GM23338 (cell line): ENCODE measurements around the gene BNIP2. TPM values are rescaled to one million over a fixed set of nuclear protein-coding genes. Genes with fewer than 3 reads are reported as not detected.

Source experiments
- ATAC-seq: fragments of 200-7000 bp; cut with Tn5 transposase; 3 replicates; pipeline ENCODE4 v1.9.1; 2020
- DNase-seq: peaks from one replicate; pipeline ENCODE4 v3.0.0-alpha.2; 2015; ENCODE audit warnings: low spot score
- H2AFZ ChIP-seq: fragments of 200-600 bp; sonication (generic); 2 replicates; pipeline ENCODE4 v1.8.0; 2016; ENCODE audit warnings: antibody characterized with exemption, mild to moderate bottlenecking, moderate library complexity
- H3F3A ChIP-seq: fragments of 200-600 bp; sonication (generic); replicated peaks from 2 replicates; pipeline ENCODE4 v1.8.0; 2017; ENCODE audit warnings: antibody characterized with exemption, mixed run types, low read depth
- H3K27ac ChIP-seq: fragments of 200-600 bp; sonication (generic); 2 replicates; pipeline ENCODE4 v1.6.1; 2016; ENCODE audit warnings: low read depth
- H3K27me3 ChIP-seq: fragments of 200-600 bp; sonication (generic); 2 replicates; pipeline ENCODE4 v1.8.0; 2016; ENCODE audit warnings: mild to moderate bottlenecking, mixed run types, moderate library complexity; ENCODE audit not compliant: insufficient read depth
- H3K36me3 ChIP-seq: fragments of 200-600 bp; sonication (generic); 2 replicates; pipeline ENCODE4 v1.8.0; 2016; ENCODE audit warnings: mild to moderate bottlenecking; ENCODE audit not compliant: insufficient read depth
- H3K4me1 ChIP-seq: fragments of 200-600 bp; sonication (generic); 2 replicates; pipeline ENCODE4 v1.8.0; 2016; ENCODE audit warnings: mild to moderate bottlenecking, moderate library complexity; ENCODE audit not compliant: insufficient read depth
- H3K4me2 ChIP-seq: fragments of 200-600 bp; sonication (generic); 2 replicates; pipeline ENCODE4 v1.7.1; 2017; ENCODE audit warnings: mixed run types
- H3K4me3 ChIP-seq: fragments of 200-600 bp; sonication (generic); 2 replicates; pipeline ENCODE4 v1.6.1; 2016; ENCODE audit warnings: mixed run types
- H3K79me2 ChIP-seq: fragments of 200-600 bp; sonication (generic); replicated peaks from 2 replicates; pipeline ENCODE4 v1.8.0; 2017; ENCODE audit warnings: mild to moderate bottlenecking; ENCODE audit not compliant: insufficient read depth
- H3K9me2 ChIP-seq: fragments of 200-600 bp; sonication (generic); 2 replicates; pipeline ENCODE4 v1.8.0; 2017; ENCODE audit not compliant: insufficient read depth
- H4K20me1 ChIP-seq: fragments of 200-600 bp; sonication (generic); replicated peaks from 2 replicates; pipeline ENCODE4 v1.8.0; 2017; ENCODE audit warnings: mild to moderate bottlenecking; ENCODE audit not compliant: insufficient read depth
- H3K27ac Mint-ChIP-seq: 2 replicates; pipeline ENCODE4 v1.8.0; 2020; ENCODE audit warnings: inconsistent platforms, mild to moderate bottlenecking, moderate library complexity, mixed read lengths
- H3K27me3 Mint-ChIP-seq: 3 replicates; pipeline ENCODE4 v1.8.0; 2022; ENCODE audit warnings: low read depth, mild to moderate bottlenecking, moderate library complexity, mixed read lengths, inconsistent platforms; ENCODE audit not compliant: insufficient read depth, poor library complexity
- H3K36me3 Mint-ChIP-seq: 3 replicates; pipeline ENCODE4 v1.8.0; 2021; ENCODE audit warnings: low read depth, mild to moderate bottlenecking, inconsistent platforms, moderate library complexity, mixed read lengths
- H3K4me1 Mint-ChIP-seq: 3 replicates; pipeline ENCODE4 v1.8.0; 2020; ENCODE audit warnings: mild to moderate bottlenecking, inconsistent platforms, mixed read lengths
- H3K4me3 Mint-ChIP-seq: 3 replicates; pipeline ENCODE4 v1.8.0; 2021; ENCODE audit warnings: moderate library complexity, mild to moderate bottlenecking, inconsistent platforms, mixed read lengths
- H3K9me3 Mint-ChIP-seq: 3 replicates; pipeline ENCODE4 v1.8.0; 2020; ENCODE audit warnings: moderate library complexity, mild to moderate bottlenecking, inconsistent platforms, mixed read lengths
- CREB1 ChIP-seq: fragments of 250-450 bp; sonication (Bioruptor Pico); IDR thresholded peaks from 2 replicates; pipeline ENCODE4 v1.5.0; 2020; ENCODE audit warnings: low read depth, mild to moderate bottlenecking, moderate library complexity
- EZH2phosphoT487 ChIP-seq: fragments of 200-600 bp; sonication (generic); IDR thresholded peaks from one replicate; pipeline ENCODE4 v1.8.1; 2018; ENCODE audit warnings: antibody characterized with exemption; ENCODE audit not compliant: unreplicated experiment
- JUNB ChIP-seq: IDR thresholded peaks from one replicate; pipeline ENCODE4 v1.6.1; 2016; ENCODE audit warnings: antibody characterized with exemption; ENCODE audit not compliant: unreplicated experiment
- NANOG ChIP-seq: IDR thresholded peaks from 2 replicates; pipeline ENCODE4 v1.6.1; 2016; ENCODE audit warnings: antibody characterized with exemption, borderline replicate concordance
- ZNF114 ChIP-seq: fragments of 250-450 bp; sonication (Bioruptor Pico); IDR thresholded peaks from 2 replicates; pipeline ENCODE4 v1.5.0; 2020; ENCODE audit warnings: mild to moderate bottlenecking, moderate library complexity
- polyA plus RNA-seq: library from polyadenylated mRNA; unstranded; fragments of >200 nt; fragmentation: Nextera tagmentation; extraction: Ambion mirVana; gene quantifications from 2 replicates; pipeline ENCODE4 v1.2.1, GENCODE V29; 2016
- total RNA-seq: library from RNA; depleted of rRNA; stranded (reverse); fragments of >200 nt; shearing (Covaris generic); gene quantifications from 2 replicates; pipeline ENCODE4 v1.2.3, GENCODE V29; 2014
- TF ChIP-seq, protein P1 (sequence below): fragments of 250-450 bp; sonication (Bioruptor Pico); IDR thresholded peaks from 2 replicates; pipeline ENCODE4 v1.5.0; 2020; ENCODE audit warnings: mild to moderate bottlenecking, moderate library complexity
- TF ChIP-seq, protein P2 (sequence below): IDR thresholded peaks from one replicate; pipeline ENCODE4 v1.6.1; 2018; ENCODE audit warnings: antibody characterized with exemption; ENCODE audit not compliant: unreplicated experiment
- TF ChIP-seq, protein P3 (sequence below), 2 experiments: fragments of 200-600 bp in 1 of 2; sonication (generic) in 1 of 2; conservative IDR thresholded peaks; 2 replicates each; pipeline versions ENCODE4 v1.5.1 to v1.6.1; 2016 to 2017; ENCODE audit warnings: antibody characterized with exemption in 2 of 2, low read depth in 2 of 2, mild to moderate bottlenecking in 2 of 2, moderate library complexity in 1 of 2

BNIP2 gene
- total and polyA plus RNA-seq, 2 experiments from 2014 or later, result 43.7 to 83.7 TPM

DNA sequence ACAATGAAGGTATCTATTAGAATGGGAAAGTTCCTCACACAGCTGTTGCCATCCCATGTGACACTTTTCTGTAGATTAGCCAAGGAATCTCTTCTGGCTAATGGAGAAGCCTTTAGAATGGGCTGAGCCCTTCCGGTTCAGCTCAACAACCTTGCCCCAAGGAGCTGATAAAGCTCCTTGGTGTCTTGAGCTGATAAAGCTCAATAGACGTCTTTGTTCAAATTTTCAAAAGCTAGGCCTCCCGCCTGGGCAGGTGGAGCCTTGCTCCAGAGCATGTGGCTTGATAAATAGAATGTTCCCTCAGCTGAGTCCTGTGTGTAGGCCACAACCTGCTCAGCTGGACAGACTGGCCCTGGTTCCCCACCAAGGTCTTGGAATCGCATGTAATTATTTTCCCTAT lies 7.2 kb upstream of the BNIP2 start:
- no peak overlapping the region for H3K27ac Mint-ChIP-seq
- Histone ChIP-seq H3F3A (no peaks in the 10 kb centered on the region), H3K27ac (no peak overlapping the region), H3K9me2 (no peaks in the 10 kb centered on the region), H2AFZ (0 out of 2 replicates have a peak overlapping the region, but pooled peaks have one; percentile 47), H3K4me1 (no peaks in the 10 kb centered on the region), H3K27me3 (no peaks in the 10 kb centered on the region), H3K4me3 (no peak overlapping the region), H3K4me2 (no peak overlapping the region), H3K79me2 (no peaks in the 10 kb centered on the region), H3K36me3 (no peaks in the 10 kb centered on the region), H4K20me1 (no peaks in the 10 kb centered on the region)
- H3K36me3 Mint-ChIP-seq, result no peaks in the 10 kb centered on the region
- no peak overlapping the region for H3K4me3 Mint-ChIP-seq
- ATAC-seq, result no peak
- H3K9me3 Mint-ChIP-seq, result no peaks in the 10 kb centered on the region
- H3K27me3 Mint-ChIP-seq, result no peaks in the 10 kb centered on the region
- no peak for DNase-seq
- TF ChIP-seq, protein P1, sequence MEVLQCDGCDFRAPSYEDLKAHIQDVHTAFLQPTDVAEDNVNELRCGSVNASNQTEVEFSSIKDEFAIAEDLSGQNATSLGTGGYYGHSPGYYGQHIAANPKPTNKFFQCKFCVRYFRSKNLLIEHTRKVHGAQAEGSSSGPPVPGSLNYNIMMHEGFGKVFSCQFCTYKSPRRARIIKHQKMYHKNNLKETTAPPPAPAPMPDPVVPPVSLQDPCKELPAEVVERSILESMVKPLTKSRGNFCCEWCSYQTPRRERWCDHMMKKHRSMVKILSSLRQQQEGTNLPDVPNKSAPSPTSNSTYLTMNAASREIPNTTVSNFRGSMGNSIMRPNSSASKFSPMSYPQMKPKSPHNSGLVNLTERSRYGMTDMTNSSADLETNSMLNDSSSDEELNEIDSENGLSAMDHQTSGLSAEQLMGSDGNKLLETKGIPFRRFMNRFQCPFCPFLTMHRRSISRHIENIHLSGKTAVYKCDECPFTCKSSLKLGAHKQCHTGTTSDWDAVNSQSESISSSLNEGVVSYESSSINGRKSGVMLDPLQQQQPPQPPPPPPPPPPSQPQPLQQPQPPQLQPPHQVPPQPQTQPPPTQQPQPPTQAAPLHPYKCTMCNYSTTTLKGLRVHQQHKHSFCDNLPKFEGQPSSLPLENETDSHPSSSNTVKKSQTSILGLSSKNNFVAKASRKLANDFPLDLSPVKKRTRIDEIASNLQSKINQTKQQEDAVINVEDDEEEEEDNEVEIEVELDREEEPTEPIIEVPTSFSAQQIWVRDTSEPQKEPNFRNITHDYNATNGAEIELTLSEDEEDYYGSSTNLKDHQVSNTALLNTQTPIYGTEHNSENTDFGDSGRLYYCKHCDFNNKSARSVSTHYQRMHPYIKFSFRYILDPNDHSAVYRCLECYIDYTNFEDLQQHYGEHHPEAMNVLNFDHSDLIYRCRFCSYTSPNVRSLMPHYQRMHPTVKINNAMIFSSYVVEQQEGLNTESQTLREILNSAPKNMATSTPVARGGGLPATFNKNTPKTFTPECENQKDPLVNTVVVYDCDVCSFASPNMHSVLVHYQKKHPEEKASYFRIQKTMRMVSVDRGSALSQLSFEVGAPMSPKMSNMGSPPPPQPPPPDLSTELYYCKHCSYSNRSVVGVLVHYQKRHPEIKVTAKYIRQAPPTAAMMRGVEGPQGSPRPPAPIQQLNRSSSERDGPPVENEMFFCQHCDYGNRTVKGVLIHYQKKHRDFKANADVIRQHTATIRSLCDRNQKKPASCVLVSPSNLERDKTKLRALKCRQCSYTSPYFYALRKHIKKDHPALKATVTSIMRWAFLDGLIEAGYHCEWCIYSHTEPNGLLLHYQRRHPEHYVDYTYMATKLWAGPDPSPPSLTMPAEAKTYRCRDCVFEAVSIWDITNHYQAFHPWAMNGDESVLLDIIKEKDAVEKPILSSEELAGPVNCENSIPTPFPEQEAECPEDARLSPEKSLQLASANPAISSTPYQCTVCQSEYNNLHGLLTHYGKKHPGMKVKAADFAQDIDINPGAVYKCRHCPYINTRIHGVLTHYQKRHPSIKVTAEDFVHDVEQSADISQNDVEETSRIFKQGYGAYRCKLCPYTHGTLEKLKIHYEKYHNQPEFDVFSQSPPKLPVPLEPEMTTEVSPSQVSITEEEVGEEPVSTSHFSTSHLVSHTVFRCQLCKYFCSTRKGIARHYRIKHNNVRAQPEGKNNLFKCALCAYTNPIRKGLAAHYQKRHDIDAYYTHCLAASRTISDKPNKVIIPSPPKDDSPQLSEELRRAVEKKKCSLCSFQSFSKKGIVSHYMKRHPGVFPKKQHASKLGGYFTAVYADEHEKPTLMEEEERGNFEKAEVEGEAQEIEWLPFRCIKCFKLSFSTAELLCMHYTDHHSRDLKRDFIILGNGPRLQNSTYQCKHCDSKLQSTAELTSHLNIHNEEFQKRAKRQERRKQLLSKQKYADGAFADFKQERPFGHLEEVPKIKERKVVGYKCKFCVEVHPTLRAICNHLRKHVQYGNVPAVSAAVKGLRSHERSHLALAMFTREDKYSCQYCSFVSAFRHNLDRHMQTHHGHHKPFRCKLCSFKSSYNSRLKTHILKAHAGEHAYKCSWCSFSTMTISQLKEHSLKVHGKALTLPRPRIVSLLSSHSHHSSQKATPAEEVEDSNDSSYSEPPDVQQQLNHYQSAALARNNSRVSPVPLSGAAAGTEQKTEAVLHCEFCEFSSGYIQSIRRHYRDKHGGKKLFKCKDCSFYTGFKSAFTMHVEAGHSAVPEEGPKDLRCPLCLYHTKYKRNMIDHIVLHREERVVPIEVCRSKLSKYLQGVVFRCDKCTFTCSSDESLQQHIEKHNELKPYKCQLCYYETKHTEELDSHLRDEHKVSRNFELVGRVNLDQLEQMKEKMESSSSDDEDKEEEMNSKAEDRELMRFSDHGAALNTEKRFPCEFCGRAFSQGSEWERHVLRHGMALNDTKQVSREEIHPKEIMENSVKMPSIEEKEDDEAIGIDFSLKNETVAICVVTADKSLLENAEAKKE, result no peak
- TF ChIP-seq CREB1 (no peak), JUNB (no peak), NANOG (no peak), ZNF114 (no peak), EZH2phosphoT487 (no peak)
- TF ChIP-seq, protein P2, sequence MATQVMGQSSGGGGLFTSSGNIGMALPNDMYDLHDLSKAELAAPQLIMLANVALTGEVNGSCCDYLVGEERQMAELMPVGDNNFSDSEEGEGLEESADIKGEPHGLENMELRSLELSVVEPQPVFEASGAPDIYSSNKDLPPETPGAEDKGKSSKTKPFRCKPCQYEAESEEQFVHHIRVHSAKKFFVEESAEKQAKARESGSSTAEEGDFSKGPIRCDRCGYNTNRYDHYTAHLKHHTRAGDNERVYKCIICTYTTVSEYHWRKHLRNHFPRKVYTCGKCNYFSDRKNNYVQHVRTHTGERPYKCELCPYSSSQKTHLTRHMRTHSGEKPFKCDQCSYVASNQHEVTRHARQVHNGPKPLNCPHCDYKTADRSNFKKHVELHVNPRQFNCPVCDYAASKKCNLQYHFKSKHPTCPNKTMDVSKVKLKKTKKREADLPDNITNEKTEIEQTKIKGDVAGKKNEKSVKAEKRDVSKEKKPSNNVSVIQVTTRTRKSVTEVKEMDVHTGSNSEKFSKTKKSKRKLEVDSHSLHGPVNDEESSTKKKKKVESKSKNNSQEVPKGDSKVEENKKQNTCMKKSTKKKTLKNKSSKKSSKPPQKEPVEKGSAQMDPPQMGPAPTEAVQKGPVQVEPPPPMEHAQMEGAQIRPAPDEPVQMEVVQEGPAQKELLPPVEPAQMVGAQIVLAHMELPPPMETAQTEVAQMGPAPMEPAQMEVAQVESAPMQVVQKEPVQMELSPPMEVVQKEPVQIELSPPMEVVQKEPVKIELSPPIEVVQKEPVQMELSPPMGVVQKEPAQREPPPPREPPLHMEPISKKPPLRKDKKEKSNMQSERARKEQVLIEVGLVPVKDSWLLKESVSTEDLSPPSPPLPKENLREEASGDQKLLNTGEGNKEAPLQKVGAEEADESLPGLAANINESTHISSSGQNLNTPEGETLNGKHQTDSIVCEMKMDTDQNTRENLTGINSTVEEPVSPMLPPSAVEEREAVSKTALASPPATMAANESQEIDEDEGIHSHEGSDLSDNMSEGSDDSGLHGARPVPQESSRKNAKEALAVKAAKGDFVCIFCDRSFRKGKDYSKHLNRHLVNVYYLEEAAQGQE, result no peak
- TF ChIP-seq, protein P3, sequence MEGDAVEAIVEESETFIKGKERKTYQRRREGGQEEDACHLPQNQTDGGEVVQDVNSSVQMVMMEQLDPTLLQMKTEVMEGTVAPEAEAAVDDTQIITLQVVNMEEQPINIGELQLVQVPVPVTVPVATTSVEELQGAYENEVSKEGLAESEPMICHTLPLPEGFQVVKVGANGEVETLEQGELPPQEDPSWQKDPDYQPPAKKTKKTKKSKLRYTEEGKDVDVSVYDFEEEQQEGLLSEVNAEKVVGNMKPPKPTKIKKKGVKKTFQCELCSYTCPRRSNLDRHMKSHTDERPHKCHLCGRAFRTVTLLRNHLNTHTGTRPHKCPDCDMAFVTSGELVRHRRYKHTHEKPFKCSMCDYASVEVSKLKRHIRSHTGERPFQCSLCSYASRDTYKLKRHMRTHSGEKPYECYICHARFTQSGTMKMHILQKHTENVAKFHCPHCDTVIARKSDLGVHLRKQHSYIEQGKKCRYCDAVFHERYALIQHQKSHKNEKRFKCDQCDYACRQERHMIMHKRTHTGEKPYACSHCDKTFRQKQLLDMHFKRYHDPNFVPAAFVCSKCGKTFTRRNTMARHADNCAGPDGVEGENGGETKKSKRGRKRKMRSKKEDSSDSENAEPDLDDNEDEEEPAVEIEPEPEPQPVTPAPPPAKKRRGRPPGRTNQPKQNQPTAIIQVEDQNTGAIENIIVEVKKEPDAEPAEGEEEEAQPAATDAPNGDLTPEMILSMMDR (conservative IDR thresholded peaks at IDR 0.05; ENCODE audit: low read depth in 2 of 2), result no peak
- peaks cover 5% of the 10 kb centered on the region for H3K4me1 Mint-ChIP-seq
